Neutrophil (primary cell): ENCODE data around the gene LRRC3.
A peak's percentile ranks its signal among the peaks of the same experiment; 100 is the strongest.

Experiments used
- H3K27ac ChIP-seq: fragments of 200-600 bp; sonication (generic); 2 replicates; pipeline ENCODE4 v1.5.1; 2016; ENCODE audit warnings: mild to moderate bottlenecking, moderate library complexity
- H3K27me3 ChIP-seq: fragments of 200-600 bp; sonication (generic); 2 replicates; pipeline ENCODE4 v1.6.0; 2016; ENCODE audit warnings: mild to moderate bottlenecking
- H3K36me3 ChIP-seq: fragments of 200-600 bp; sonication (generic); 2 replicates; pipeline ENCODE4 v1.5.1; 2017
- H3K4me1 ChIP-seq, 2 experiments: fragments of 200-600 bp in 1 of 2; sonication (generic) in 1 of 2; 1 replicate in 1 of 2; 2 replicates in 1 of 2; pipeline versions ENCODE4 v1.5.1 to v1.6.1; 2013 to 2016; ENCODE audit warnings: low read depth in 1 of 2, low read length in 1 of 2, mild to moderate bottlenecking in 1 of 2, moderate library complexity in 1 of 2; ENCODE audit not compliant: control insufficient read depth in 1 of 2, insufficient read depth in 1 of 2
- H3K4me3 ChIP-seq, 2 experiments: fragments of 200-600 bp in 1 of 2; sonication (generic) in 1 of 2; 1 replicate in 1 of 2; 2 replicates in 1 of 2; pipeline ENCODE4 v1.5.1; 2013 to 2016; ENCODE audit warnings: low read depth in 1 of 2, low read length in 1 of 2, mild to moderate bottlenecking in 1 of 2, moderate library complexity in 1 of 2
- H3K9me3 ChIP-seq: fragments of 200-600 bp; sonication (generic); 2 replicates; pipeline ENCODE4 v1.5.1; 2016
- TF ChIP-seq, protein P1 (sequence below): fragments of 200-600 bp; sonication (generic); IDR thresholded peaks from 2 replicates; pipeline ENCODE4 v1.5.1; 2016; ENCODE audit warnings: antibody characterized with exemption

LRRC3 gene

DNA sequence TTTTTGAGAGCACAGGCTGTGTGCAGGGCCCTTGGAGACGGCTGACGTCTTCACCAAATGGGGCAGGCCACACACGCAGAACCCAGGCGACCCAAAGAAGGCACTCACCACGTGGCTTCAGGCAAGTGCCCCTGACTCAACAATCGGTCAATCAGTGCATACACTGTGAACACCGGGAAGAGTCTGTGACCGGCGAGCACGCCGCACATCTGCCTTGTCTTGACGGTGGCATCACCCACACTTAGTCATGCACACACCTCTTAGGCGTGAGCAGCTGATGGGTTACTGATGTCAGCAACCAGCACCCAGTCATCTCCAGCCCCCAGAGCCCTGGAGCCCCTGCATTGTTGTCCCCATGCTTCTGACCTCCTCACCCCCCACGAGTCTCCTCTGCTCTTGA is 4.9 kb upstream of the LRRC3 start:
- H3K27me3 ChIP-seq: peaks cover 79% of the 10 kb centered on the region
- no peaks in the 10 kb centered on the region for H3K36me3 ChIP-seq
- H3K9me3 ChIP-seq: no peaks in the 10 kb centered on the region
- H3K4me3 ChIP-seq: no peak overlapping the region
- no peaks in the 10 kb centered on the region for H3K4me1 ChIP-seq
- TF ChIP-seq, protein P1, sequence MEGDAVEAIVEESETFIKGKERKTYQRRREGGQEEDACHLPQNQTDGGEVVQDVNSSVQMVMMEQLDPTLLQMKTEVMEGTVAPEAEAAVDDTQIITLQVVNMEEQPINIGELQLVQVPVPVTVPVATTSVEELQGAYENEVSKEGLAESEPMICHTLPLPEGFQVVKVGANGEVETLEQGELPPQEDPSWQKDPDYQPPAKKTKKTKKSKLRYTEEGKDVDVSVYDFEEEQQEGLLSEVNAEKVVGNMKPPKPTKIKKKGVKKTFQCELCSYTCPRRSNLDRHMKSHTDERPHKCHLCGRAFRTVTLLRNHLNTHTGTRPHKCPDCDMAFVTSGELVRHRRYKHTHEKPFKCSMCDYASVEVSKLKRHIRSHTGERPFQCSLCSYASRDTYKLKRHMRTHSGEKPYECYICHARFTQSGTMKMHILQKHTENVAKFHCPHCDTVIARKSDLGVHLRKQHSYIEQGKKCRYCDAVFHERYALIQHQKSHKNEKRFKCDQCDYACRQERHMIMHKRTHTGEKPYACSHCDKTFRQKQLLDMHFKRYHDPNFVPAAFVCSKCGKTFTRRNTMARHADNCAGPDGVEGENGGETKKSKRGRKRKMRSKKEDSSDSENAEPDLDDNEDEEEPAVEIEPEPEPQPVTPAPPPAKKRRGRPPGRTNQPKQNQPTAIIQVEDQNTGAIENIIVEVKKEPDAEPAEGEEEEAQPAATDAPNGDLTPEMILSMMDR: no peak
- H3K27ac ChIP-seq: no peak overlapping the region

DNA sequence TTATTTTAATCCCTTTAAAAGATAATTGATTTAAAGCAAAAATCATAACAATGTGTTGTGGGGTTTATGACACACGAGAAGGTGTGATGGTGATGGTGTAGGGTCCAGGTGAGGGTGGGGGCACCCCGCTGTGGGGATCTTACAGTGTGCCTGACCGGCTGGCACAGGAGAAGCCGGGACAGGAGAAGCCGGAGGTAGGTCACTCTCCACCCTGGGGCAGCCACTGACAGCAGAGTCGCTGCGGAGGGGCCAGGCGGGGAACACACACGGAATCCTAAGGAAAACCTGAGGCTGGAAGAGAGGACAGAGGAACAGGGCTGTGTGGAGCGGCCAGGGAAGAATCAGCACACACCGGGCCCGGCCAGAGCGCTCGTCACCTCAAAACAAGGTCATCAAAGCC is 4.3 kb upstream of the LRRC3 start:
- H3K4me3 ChIP-seq: no peak overlapping the region
- TF ChIP-seq, protein P1: no peak
- no peaks in the 10 kb centered on the region for H3K9me3 ChIP-seq
- peaks cover 79% of the 10 kb centered on the region for H3K27me3 ChIP-seq
- peaks cover 2 to 4% of the 10 kb centered on the region in 2 experiments for H3K4me1 ChIP-seq
- no peak overlapping the region for H3K27ac ChIP-seq
- no peaks in the 10 kb centered on the region for H3K36me3 ChIP-seq

DNA sequence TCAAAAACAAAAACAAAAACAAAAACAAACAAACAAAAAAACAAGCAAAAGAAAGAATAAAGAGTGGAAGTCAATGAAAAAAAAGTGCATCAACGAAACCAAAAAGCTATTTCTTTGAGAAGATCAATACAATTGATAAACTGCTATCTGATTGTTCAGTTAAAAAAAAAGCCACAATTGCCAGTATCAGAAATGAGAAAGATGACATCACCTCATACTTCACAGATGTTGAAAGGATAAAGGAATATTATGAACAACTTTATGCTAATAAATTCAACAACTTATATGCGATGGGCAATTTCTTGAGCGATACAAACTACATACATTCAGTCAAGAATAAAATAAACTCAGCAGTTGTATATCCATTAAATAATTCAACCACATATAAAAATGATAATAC is 2.2 kb upstream of the LRRC3 start:
- Histone ChIP-seq H3K27ac (no peak overlapping the region), H3K36me3 (no peaks in the 10 kb centered on the region), H3K4me1 (peaks cover 6 to 8% of the 10 kb centered on the region in 2 experiments), H3K4me3 (no peak overlapping the region), H3K9me3 (no peaks in the 10 kb centered on the region), H3K27me3 (peaks cover 73% of the 10 kb centered on the region)
- TF ChIP-seq, protein P1: no peak

DNA sequence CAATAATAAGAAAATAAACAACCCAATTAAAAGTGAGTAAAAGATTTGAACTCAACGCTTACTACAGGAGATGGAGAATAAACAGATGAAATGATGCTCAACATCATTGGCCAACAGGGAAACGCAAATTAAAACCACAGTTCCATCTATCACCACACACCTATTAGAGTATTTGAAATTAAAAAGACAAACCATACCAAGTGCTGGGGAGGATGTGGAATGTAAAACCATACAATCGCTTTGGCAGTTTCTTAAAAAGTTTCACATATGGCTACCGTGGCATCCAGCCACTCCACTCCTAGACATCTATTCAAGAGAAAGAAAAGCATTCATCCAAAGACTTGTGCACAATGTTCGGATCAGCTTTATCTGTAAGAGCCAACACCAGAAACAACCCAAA is 1.3 kb upstream of the LRRC3 start:
- Histone ChIP-seq H3K9me3 (no peaks in the 10 kb centered on the region), H3K36me3 (no peaks in the 10 kb centered on the region), H3K4me3 (no peak overlapping the region), H3K27me3 (peaks cover 63% of the 10 kb centered on the region), H3K27ac (no peak overlapping the region), H3K4me1 (peaks cover 6 to 8% of the 10 kb centered on the region in 2 experiments)
- TF ChIP-seq, protein P1: no peak

DNA sequence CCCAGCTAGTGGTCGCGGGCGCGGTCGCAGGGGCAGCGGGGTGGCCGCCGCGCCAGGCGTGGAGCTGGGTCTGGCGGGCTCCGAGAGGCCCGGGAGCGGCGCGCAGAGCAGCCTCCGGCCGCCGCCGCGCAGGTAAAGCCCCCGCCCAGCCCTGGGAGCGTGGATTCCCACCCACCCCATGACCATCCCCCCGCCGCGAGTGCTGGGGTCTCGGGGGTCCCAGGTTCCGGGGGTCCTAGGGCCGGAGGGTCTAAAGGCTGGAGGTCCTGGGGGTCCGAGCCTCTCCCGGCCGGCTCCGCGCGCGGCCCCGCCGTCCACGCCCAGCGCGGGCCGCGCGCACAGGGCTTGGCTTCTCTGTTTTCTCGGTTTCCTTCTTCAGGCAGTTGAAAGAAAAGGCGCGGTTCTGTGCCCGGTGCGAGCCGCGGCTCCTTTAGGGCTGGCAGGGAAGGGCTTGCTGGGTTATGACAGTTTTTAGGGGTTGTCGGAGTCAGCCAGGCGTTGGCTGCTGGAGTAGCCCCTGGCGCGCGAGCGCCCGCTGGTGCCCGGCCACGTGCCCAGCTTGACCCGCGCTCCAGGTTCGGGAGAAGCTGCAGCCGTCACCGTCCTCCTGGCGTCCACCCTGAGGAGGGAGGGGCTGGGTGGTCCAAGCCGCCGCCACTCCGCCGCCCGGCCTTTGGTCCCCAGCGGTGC is 359 bp downstream of the LRRC3 start:
- Histone ChIP-seq H3K4me3 (peak overlapping the region; percentile 67 to 86), H3K27me3 (peaks cover 49% of the 10 kb centered on the region), H3K27ac (peak overlapping the region; percentile 31), H3K36me3 (no peaks in the 10 kb centered on the region), H3K4me1 (peaks cover 6 to 8% of the 10 kb centered on the region in 2 experiments), H3K9me3 (no peaks in the 10 kb centered on the region)
- TF ChIP-seq, protein P1: no peak
